SU-DHL-6 (cell line): ENCODE data around the gene CCDC127.
"Not testable (repeated sequence)": the region's sequence is repeated elsewhere in the genome, so short reads cannot be mapped to it uniquely, and the experiment has no call there.

Experiments
- H2AFZ ChIP-seq: fragments of 200-600 bp; sonication (generic); 2 replicates; pipeline ENCODE4 v1.6.1; 2014; ENCODE audit warnings: low read depth, mild to moderate bottlenecking, moderate library complexity, mixed read lengths, antibody characterized with exemption, low read length; ENCODE audit not compliant: severe bottlenecking
- H3F3A ChIP-seq: fragments of 200-600 bp; shearing (Covaris generic); 2 replicates; pipeline ENCODE4 v1.6.0; 2016; ENCODE audit warnings: antibody characterized with exemption, mild to moderate bottlenecking; ENCODE audit not compliant: insufficient read depth
- H3K27ac ChIP-seq: fragments of 200-600 bp; sonication (generic); 2 replicates; pipeline ENCODE4 v1.5.1; 2016; ENCODE audit warnings: low read depth, mild to moderate bottlenecking, low read length, moderate library complexity, mixed read lengths
- H3K27me3 ChIP-seq: fragments of 200-600 bp; sonication (generic), shearing (Covaris generic); 2 replicates; pipeline ENCODE4 v1.6.0; 2014; ENCODE audit warnings: mild to moderate bottlenecking, low read length
- H3K36me3 ChIP-seq: fragments of 200-600 bp; sonication (generic); 2 replicates; pipeline ENCODE4 v1.6.1; 2014; ENCODE audit warnings: mild to moderate bottlenecking, low read length, mixed read lengths
- H3K4me2 ChIP-seq: fragments of 300-600, 200-600 bp; shearing (Covaris generic), sonication (generic); 2 replicates; pipeline ENCODE4 v1.6.0; 2014; ENCODE audit warnings: low read length, low read depth, mild to moderate bottlenecking; ENCODE audit not compliant: poor library complexity, severe bottlenecking
- H3K4me3 ChIP-seq: fragments of 200-600 bp; sonication (generic); 2 replicates; pipeline ENCODE4 v1.5.1; 2014; ENCODE audit warnings: antibody characterized with exemption, low read length, mild to moderate bottlenecking, mixed read lengths; ENCODE audit not compliant: insufficient read depth, poor library complexity, severe bottlenecking
- H3K79me2 ChIP-seq: fragments of 200-600 bp; sonication (generic); 2 replicates; pipeline ENCODE4 v1.6.1; 2014; ENCODE audit warnings: mild to moderate bottlenecking, low read length, moderate library complexity; ENCODE audit not compliant: insufficient read depth
- H3K9ac ChIP-seq: fragments of 200-600 bp; sonication (generic); 2 replicates; pipeline ENCODE4 v1.7.0; 2014; ENCODE audit warnings: mild to moderate bottlenecking, low read length
- H3K9me2 ChIP-seq: fragments of 200-600 bp; sonication (generic); replicated peaks from 2 replicates; pipeline ENCODE4 v1.6.1; 2014; ENCODE audit warnings: low read length; ENCODE audit not compliant: insufficient read depth
- H3K9me3 ChIP-seq: fragments of 200-600 bp; sonication (generic); 2 replicates; pipeline ENCODE4 v1.6.1; 2014; ENCODE audit warnings: low read length, mixed read lengths; ENCODE audit not compliant: insufficient read depth
- H4K20me1 ChIP-seq: fragments of 200-600 bp; sonication (generic); 2 replicates; pipeline ENCODE4 v1.6.1; 2014; ENCODE audit warnings: low read depth, mild to moderate bottlenecking, antibody characterized with exemption, low read length, moderate library complexity, mixed read lengths
- CTCF ChIP-seq: fragments of 200-600 bp; sonication (generic); IDR thresholded peaks from one replicate; pipeline ENCODE4 v1.5.1; 2017; ENCODE audit warnings: antibody characterized with exemption, mild to moderate bottlenecking, low read length, moderate library complexity; ENCODE audit not compliant: insufficient read depth, poor library complexity, severe bottlenecking
- EZH2phosphoT487 ChIP-seq: fragments of 200-600 bp; sonication (generic), shearing (Covaris generic); conservative IDR thresholded peaks from 2 replicates; pipeline ENCODE4 v1.6.1; 2018; ENCODE audit warnings: mild to moderate bottlenecking, antibody characterized with exemption, low read length, moderate library complexity, mixed read lengths

The CCDC127 gene

GRCh38 chr5:231661-232060 lies 13.7 kb upstream of the CCDC127 start:
- no peaks in the 10 kb centered on the region for H3K27me3 ChIP-seq
- H4K20me1 ChIP-seq = no peaks in the 10 kb centered on the region
- no peaks in the 10 kb centered on the region; the same call in 1 of the 2 replicates for H3F3A ChIP-seq
- H3K4me2 ChIP-seq = no peak overlapping the region
- H3K36me3 ChIP-seq = peaks cover 5% of the 10 kb centered on the region; the same call in 1 of the 2 replicates
- H3K27ac ChIP-seq = no peak overlapping the region
- no peak overlapping the region for H2AFZ ChIP-seq
- TF ChIP-seq EZH2phosphoT487 = no peak
- no peak for TF ChIP-seq CTCF
- H3K9ac ChIP-seq = no peak overlapping the region
- no peaks in the 10 kb centered on the region for H3K79me2 ChIP-seq
- no peak overlapping the region for H3K4me3 ChIP-seq
- no peaks in the 10 kb centered on the region for H3K9me2 ChIP-seq
- no peaks in the 10 kb centered on the region for H3K9me3 ChIP-seq

- Histone ChIP-seq H3K79me2 (no peaks in the 10 kb centered on the region), H4K20me1 (no peaks in the 10 kb centered on the region), H3K9me2 (no peaks in the 10 kb centered on the region), H3K27ac (no peak overlapping the region), H3K36me3 (peaks cover 5% of the 10 kb centered on the region; the same call in 1 of the 2 replicates), H3F3A (no peaks in the 10 kb centered on the region; the same call in 1 of the 2 replicates), H3K27me3 (no peaks in the 10 kb centered on the region), H3K4me2 (no peak overlapping the region), H3K9ac (no peak overlapping the region), H3K4me3 (no peak overlapping the region), H2AFZ (no peak overlapping the region), H3K9me3 (no peaks in the 10 kb centered on the region)
- TF ChIP-seq EZH2phosphoT487 (no peak), CTCF (no peak)
Measured at GRCh38 chr5:230711-231110, 12.8 kb upstream of the CCDC127 start.

- H3K27ac ChIP-seq = no peak overlapping the region
- no peak overlapping the region for H3K4me3 ChIP-seq
- H3F3A ChIP-seq = no peaks in the 10 kb centered on the region; the same call in 1 of the 2 replicates
- H3K79me2 ChIP-seq = 0 out of 2 replicates have a peak, but pooled peaks cover 5% of the 10 kb centered on the region
- no peaks in the 10 kb centered on the region for H3K27me3 ChIP-seq
- no peak overlapping the region for H3K4me2 ChIP-seq
- H3K9ac ChIP-seq = no peak overlapping the region
- no peaks in the 10 kb centered on the region for H3K9me3 ChIP-seq
- no peak for TF ChIP-seq CTCF
- TF ChIP-seq EZH2phosphoT487 = no peak
- no peak overlapping the region for H2AFZ ChIP-seq
- H3K9me2 ChIP-seq = no peaks in the 10 kb centered on the region
- no peaks in the 10 kb centered on the region for H4K20me1 ChIP-seq
- peaks cover 9% of the 10 kb centered on the region; the same call in 1 of the 2 replicates for H3K36me3 ChIP-seq
Measured at GRCh38 chr5:228886-229285, 10.9 kb upstream of the CCDC127 start.

- H3K27me3 ChIP-seq, H3K36me3 ChIP-seq, H3K4me3 ChIP-seq, H3K9me2 ChIP-seq, H3F3A ChIP-seq, H3K27ac ChIP-seq, H3K4me2 ChIP-seq, H3K9ac ChIP-seq, H4K20me1 ChIP-seq, H2AFZ ChIP-seq, H3K9me3 ChIP-seq: not testable (repeated sequence)
- H3K79me2 ChIP-seq = peaks cover 20% of the 10 kb centered on the region
Measured at GRCh38 chr5:227375-227774, 9.4 kb upstream of the CCDC127 start.
